ENCODE measurements around the gene SLC12A7.

Gene SLC12A7

DNA sequence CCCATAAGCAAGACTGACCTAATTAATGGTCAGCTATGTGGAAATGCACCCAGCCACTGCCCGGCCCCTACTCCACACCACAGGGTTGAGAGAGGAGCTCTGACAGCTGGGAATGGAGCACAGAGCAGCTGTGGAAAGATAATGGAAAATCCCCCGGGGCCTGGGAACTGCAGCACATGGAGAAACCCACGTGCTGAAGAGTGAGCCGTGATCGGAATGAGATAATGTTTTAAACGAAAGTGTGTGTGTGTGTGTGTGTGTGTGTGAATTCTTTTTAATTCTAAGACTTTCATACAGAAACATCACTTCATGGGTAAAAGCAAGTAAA is 13.1 kb upstream of the SLC12A7 start:
- no peaks in the 10 kb centered on the region for H3K27me3 ChIP-seq (ENCODE audit: insufficient read depth, low read length, poor library complexity, severe bottlenecking)
- peaks cover 5% of the 10 kb centered on the region for H3K4me1 ChIP-seq (ENCODE audit: insufficient read depth, low read length, poor library complexity, severe bottlenecking)
- H4K20me1 ChIP-seq (ENCODE audit: insufficient read depth, low read length, poor library complexity, severe bottlenecking) = no peaks in the 10 kb centered on the region
- H3K79me2 ChIP-seq (ENCODE audit: insufficient read depth, low read length) = no peaks in the 10 kb centered on the region
- no peaks in the 10 kb centered on the region for H3K36me3 ChIP-seq (ENCODE audit: insufficient read depth, low read length)
- H3K4me3 ChIP-seq (ENCODE audit: low read length, poor library complexity, severe bottlenecking) = no peak overlapping the region
- TF ChIP-seq, protein P1, sequence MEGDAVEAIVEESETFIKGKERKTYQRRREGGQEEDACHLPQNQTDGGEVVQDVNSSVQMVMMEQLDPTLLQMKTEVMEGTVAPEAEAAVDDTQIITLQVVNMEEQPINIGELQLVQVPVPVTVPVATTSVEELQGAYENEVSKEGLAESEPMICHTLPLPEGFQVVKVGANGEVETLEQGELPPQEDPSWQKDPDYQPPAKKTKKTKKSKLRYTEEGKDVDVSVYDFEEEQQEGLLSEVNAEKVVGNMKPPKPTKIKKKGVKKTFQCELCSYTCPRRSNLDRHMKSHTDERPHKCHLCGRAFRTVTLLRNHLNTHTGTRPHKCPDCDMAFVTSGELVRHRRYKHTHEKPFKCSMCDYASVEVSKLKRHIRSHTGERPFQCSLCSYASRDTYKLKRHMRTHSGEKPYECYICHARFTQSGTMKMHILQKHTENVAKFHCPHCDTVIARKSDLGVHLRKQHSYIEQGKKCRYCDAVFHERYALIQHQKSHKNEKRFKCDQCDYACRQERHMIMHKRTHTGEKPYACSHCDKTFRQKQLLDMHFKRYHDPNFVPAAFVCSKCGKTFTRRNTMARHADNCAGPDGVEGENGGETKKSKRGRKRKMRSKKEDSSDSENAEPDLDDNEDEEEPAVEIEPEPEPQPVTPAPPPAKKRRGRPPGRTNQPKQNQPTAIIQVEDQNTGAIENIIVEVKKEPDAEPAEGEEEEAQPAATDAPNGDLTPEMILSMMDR (conservative IDR thresholded peaks at IDR 0.05; ENCODE audit: low read length) = no peak
- no peak for TF ChIP-seq EZH2phosphoT487 (IDR thresholded peaks at IDR 0.05; ENCODE audit: borderline replicate concordance)
- H2AFZ ChIP-seq (ENCODE audit: low read length) = no peak overlapping the region
- no peaks in the 10 kb centered on the region for H3K9me2 ChIP-seq (replicated peaks; ENCODE audit: low read depth, low read length)
- H3K9ac ChIP-seq (ENCODE audit: low read depth, low read length, poor library complexity, severe bottlenecking) = no peak overlapping the region
- H3K9me3 ChIP-seq (ENCODE audit: insufficient read depth, low read depth, low read length) = no peaks in the 10 kb centered on the region
- H3F3A ChIP-seq (ENCODE audit: low read depth) = no peaks in the 10 kb centered on the region
- no peak overlapping the region for H3K4me2 ChIP-seq (ENCODE audit: low read depth, low read length, poor library complexity, severe bottlenecking)

DNA sequence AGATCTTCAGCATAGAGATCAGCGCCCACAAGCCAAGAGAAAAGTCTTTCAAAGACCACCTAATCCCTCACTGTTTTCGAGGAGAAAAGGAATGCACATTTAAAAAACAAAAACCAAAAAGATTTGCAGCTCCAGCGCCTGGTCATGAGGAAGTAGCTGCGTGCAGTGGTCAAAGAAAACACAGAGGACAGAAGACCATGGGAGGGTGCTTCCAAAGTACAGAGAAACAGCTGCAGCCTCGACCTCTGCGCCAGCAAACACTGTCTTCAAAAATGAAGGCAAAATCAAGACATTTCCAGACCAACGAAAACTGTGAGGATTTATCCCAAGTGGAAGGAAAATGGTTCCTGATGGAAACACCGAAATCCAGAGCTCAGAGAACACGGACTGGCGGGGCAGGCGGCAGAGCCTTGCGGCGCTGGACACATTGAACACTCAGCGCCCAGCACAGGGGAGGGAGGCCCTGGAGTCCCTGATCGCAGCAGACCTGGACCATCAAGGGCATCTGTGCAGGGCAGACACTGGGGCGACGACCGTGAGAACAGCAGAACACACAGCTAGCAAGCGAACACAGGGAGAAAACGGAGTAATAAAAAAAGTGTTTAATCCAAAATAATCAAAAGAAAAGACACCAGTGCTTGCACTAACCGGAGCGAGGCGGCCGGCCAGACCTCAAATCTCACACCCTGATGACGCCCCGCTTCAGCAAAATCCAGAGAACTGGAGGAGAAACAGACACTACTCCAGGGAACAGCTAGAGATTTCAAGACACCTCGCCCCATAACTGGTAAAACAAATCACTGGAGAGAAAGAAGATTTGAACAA is 12.6 kb upstream of the SLC12A7 start:
- TF ChIP-seq EZH2phosphoT487 (IDR thresholded peaks at IDR 0.05; ENCODE audit: borderline replicate concordance) = no peak
- TF ChIP-seq, protein P1 (conservative IDR thresholded peaks at IDR 0.05; ENCODE audit: low read length) = no peak
- Histone ChIP-seq H3K9ac (ENCODE audit: low read depth, low read length, poor library complexity, severe bottlenecking) (no peak overlapping the region), H4K20me1 (ENCODE audit: insufficient read depth, low read length, poor library complexity, severe bottlenecking) (no peaks in the 10 kb centered on the region), H3K9me3 (ENCODE audit: insufficient read depth, low read depth, low read length) (no peaks in the 10 kb centered on the region), H3K27me3 (ENCODE audit: insufficient read depth, low read length, poor library complexity, severe bottlenecking) (no peaks in the 10 kb centered on the region), H3K9me2 (replicated peaks; ENCODE audit: low read depth, low read length) (no peaks in the 10 kb centered on the region), H3K36me3 (ENCODE audit: insufficient read depth, low read length) (no peaks in the 10 kb centered on the region), H2AFZ (ENCODE audit: low read length) (no peak overlapping the region), H3K4me3 (ENCODE audit: low read length, poor library complexity, severe bottlenecking) (no peak overlapping the region), H3K4me2 (ENCODE audit: low read depth, low read length, poor library complexity, severe bottlenecking) (no peak overlapping the region), H3K4me1 (ENCODE audit: insufficient read depth, low read length, poor library complexity, severe bottlenecking) (peaks cover 5% of the 10 kb centered on the region), H3F3A (ENCODE audit: low read depth) (no peaks in the 10 kb centered on the region), H3K79me2 (ENCODE audit: insufficient read depth, low read length) (no peaks in the 10 kb centered on the region)

DNA sequence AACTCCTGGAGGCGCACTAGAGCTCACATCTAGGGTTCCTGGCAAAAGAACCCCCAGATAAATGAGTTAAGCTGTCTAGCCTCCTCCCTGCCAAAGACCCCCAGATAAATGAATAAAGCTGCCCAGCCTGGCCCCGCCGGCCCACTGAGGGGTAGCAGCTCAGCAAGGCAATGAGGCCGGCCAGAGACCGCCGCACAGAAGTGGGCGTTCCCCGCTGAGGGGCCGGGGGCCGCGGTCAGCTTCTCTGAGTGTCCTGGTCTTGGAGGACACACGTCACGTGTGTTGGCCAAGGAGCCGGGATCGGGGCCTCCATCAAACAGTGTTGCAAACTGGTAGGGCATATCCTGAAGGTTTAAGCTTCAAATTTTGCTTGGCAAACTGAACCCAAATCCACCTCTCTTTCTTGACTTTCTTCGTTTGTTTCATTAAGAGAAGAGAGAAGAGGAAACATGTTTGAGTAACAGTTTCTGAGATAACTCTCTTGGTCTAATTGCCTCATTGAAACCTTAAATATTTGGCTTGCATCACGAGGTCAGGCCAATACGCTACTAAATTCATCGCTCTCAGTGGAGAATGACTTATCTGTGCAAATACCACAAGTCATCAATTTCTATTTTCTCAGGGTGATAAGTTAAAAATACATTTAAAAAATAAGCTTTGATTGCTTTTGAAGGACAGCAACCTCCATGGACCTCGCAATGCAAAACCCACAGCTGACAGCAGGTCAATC is 11.7 kb upstream of the SLC12A7 start:
- Histone ChIP-seq H2AFZ (ENCODE audit: low read length) (no peak overlapping the region), H3K4me2 (ENCODE audit: low read depth, low read length, poor library complexity, severe bottlenecking) (no peak overlapping the region), H3K9me3 (ENCODE audit: insufficient read depth, low read depth, low read length) (no peaks in the 10 kb centered on the region), H3K27me3 (ENCODE audit: insufficient read depth, low read length, poor library complexity, severe bottlenecking) (no peaks in the 10 kb centered on the region), H3K79me2 (ENCODE audit: insufficient read depth, low read length) (no peaks in the 10 kb centered on the region), H3K9me2 (replicated peaks; ENCODE audit: low read depth, low read length) (no peaks in the 10 kb centered on the region), H3K36me3 (ENCODE audit: insufficient read depth, low read length) (no peaks in the 10 kb centered on the region), H3K4me1 (ENCODE audit: insufficient read depth, low read length, poor library complexity, severe bottlenecking) (peaks cover 6% of the 10 kb centered on the region), H3K9ac (ENCODE audit: low read depth, low read length, poor library complexity, severe bottlenecking) (no peak overlapping the region), H3F3A (ENCODE audit: low read depth) (no peaks in the 10 kb centered on the region), H4K20me1 (ENCODE audit: insufficient read depth, low read length, poor library complexity, severe bottlenecking) (no peaks in the 10 kb centered on the region), H3K4me3 (ENCODE audit: low read length, poor library complexity, severe bottlenecking) (no peak overlapping the region)
- TF ChIP-seq EZH2phosphoT487 (IDR thresholded peaks at IDR 0.05; ENCODE audit: borderline replicate concordance) = no peak
- TF ChIP-seq, protein P1 (conservative IDR thresholded peaks at IDR 0.05; ENCODE audit: low read length) = no peak

Data from Loucy (cell line).